ENCODE results near the gene NPY5R.

The NPY5R gene

GRCh38 chr4:163317110-163317509 lies 26.6 kb upstream of the NPY5R start:
- no peak overlapping the region for H3K4me3 ChIP-seq (ENCODE audit: low read depth, low read length)
- TF ChIP-seq, protein P1, sequence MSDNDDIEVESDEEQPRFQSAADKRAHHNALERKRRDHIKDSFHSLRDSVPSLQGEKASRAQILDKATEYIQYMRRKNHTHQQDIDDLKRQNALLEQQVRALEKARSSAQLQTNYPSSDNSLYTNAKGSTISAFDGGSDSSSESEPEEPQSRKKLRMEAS (IDR thresholded peaks at IDR 0.05; ENCODE audit: low read depth, low read length), result no peak
- TF ChIP-seq, protein P2, sequence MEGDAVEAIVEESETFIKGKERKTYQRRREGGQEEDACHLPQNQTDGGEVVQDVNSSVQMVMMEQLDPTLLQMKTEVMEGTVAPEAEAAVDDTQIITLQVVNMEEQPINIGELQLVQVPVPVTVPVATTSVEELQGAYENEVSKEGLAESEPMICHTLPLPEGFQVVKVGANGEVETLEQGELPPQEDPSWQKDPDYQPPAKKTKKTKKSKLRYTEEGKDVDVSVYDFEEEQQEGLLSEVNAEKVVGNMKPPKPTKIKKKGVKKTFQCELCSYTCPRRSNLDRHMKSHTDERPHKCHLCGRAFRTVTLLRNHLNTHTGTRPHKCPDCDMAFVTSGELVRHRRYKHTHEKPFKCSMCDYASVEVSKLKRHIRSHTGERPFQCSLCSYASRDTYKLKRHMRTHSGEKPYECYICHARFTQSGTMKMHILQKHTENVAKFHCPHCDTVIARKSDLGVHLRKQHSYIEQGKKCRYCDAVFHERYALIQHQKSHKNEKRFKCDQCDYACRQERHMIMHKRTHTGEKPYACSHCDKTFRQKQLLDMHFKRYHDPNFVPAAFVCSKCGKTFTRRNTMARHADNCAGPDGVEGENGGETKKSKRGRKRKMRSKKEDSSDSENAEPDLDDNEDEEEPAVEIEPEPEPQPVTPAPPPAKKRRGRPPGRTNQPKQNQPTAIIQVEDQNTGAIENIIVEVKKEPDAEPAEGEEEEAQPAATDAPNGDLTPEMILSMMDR (IDR thresholded peaks at IDR 0.05; ENCODE audit: low read depth, low read length), result no peak
- TF ChIP-seq POLR2A (IDR thresholded peaks at IDR 0.05; ENCODE audit: extremely low read depth, insufficient read length) (no peak), MYC (IDR thresholded peaks at IDR 0.05; ENCODE audit: low read depth, low read length) (no peak)
- DNase-seq (ENCODE audit: low read depth), result no peak

GRCh38 chr4:163330916-163331628 lies 12.6 kb upstream of the NPY5R start:
- TF ChIP-seq POLR2A (IDR thresholded peaks at IDR 0.05; ENCODE audit: extremely low read depth, insufficient read length), result no peak
- no peak for TF ChIP-seq MYC (IDR thresholded peaks at IDR 0.05; ENCODE audit: low read depth, low read length)
- TF ChIP-seq, protein P2 (IDR thresholded peaks at IDR 0.05; ENCODE audit: low read depth, low read length), result no peak
- TF ChIP-seq, protein P1 (IDR thresholded peaks at IDR 0.05; ENCODE audit: low read depth, low read length), result no peak
- no peak overlapping the region for H3K4me3 ChIP-seq (ENCODE audit: low read depth, low read length)
- DNase-seq (ENCODE audit: low read depth), result no peak

- TF ChIP-seq POLR2A (IDR thresholded peaks at IDR 0.05; ENCODE audit: extremely low read depth, insufficient read length), result no peak
- TF ChIP-seq, protein P1 (IDR thresholded peaks at IDR 0.05; ENCODE audit: low read depth, low read length), result no peak
- TF ChIP-seq, protein P2 (IDR thresholded peaks at IDR 0.05; ENCODE audit: low read depth, low read length), result no peak
- no peak for TF ChIP-seq MYC (IDR thresholded peaks at IDR 0.05; ENCODE audit: low read depth, low read length)
- no peak overlapping the region for H3K4me3 ChIP-seq (ENCODE audit: low read depth, low read length)
- DNase-seq (ENCODE audit: low read depth), result no peak
Observed at GRCh38 chr4:163331629-163332376, 11.9 kb upstream of the NPY5R start.

DNA sequence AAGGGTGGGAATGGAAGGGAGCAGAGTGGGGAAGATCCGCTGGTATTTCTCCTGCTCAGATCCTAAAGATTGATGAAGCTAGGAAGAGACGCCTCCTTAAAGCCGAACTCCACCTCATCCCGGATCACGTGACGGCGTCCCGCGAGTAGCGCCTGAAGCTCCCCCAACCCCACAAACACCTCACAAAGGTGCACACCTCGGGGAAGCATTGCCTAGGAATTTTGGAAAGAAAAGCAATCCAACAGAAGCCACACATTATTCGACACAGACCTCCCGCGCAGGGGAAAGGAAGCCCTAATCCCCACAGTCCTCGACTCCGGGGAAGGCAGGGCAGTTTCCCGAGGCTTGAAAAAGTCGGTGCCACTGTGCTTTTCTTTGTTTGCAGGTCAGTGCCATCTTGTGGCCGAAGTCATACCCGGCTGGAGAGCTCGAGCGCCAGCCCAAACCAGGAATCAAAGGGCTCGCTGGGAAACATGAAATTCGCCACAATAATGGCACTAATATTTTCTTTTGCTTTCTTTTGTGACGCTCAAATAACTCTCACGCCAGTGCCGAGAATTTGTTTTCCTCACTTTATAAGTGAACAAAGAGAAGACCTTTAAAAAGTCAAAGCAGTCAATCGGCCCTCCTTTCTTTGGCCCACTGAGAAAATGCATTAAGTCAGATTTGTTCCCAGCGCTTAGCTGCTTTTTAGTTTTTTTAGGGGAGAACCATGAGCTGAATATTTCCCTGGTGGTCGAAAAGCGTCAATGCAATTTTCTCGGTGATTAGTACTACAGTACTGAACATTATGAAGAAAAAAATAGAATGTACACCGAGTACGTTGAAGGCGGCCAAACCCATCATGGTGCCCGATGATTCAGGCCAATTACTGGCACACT lies 10.9 kb upstream of the NPY5R start, which contains the start of gene NPY1R:
NPY1R (minus strand) TSS at position 71 of the 881 bp plus-strand sequence. CDS start 6,042 bp downstream, outside the sequence.
- TF ChIP-seq, protein P2 (IDR thresholded peaks at IDR 0.05; ENCODE audit: low read depth, low read length), result peak; percentile 49
- TF ChIP-seq, protein P1 (IDR thresholded peaks at IDR 0.05; ENCODE audit: low read depth, low read length), result no peak
- DNase-seq (ENCODE audit: low read depth), result peak; percentile 52
- no peak within 1 kb of the TSS for H3K4me3 ChIP-seq (ENCODE audit: low read depth, low read length)

DNA sequence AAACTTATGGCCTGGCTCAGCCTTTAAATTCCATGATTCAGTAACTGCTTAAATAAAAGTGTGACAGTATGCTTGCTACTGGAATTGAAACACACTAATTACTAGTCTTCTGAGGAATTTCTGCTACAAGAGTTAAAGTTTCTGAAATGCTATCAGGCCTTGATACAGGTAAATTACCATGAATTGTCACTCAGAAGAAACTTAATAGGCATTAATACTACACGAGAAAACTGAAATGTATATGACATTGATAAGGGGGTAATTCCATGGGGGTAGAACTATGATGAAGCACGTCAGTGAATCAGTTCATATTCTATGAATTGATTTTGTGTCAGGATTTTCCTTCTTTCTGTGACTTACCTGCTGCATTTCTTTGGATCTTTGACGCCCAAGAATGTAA lies 8.3 kb upstream of the NPY5R start:
- no peak for DNase-seq (ENCODE audit: low read depth)
- H3K4me3 ChIP-seq (ENCODE audit: low read depth, low read length), result no peak overlapping the region
- TF ChIP-seq MYC (IDR thresholded peaks at IDR 0.05; ENCODE audit: low read depth, low read length) (no peak), POLR2A (IDR thresholded peaks at IDR 0.05; ENCODE audit: extremely low read depth, insufficient read length) (no peak)
- TF ChIP-seq, protein P2 (IDR thresholded peaks at IDR 0.05; ENCODE audit: low read depth, low read length), result no peak
- TF ChIP-seq, protein P1 (IDR thresholded peaks at IDR 0.05; ENCODE audit: low read depth, low read length), result no peak
